Stimulated activated CD8-positive, alpha-beta memory T cell treated with anti-CD3 and anti-CD28 coated beads, Interleukin-7, amount 100 ng/mL, for 1 hour (primary cell): ENCODE data around the gene FGFR2.
"Not testable (repeated sequence)": the region's sequence is repeated elsewhere in the genome, so short reads cannot be mapped to it uniquely, and the experiment has no call there.

Experiments used
- DNase-seq, 2 donors: peaks; one replicate each; pipeline ENCODE4 v3.0.0-alpha.2; 2020; ENCODE audit warnings: low read depth in 2 of 2

Gene FGFR2

GRCh38 chr10:121524157-121524817, 74.0 kb downstream of the FGFR2 start:
- DNase-seq, result no peak

GRCh38 chr10:121522831-121523230, 75.4 kb downstream of the FGFR2 start:
- DNase-seq, result no peak

GRCh38 chr10:121521794-121522556, 76.3 kb downstream of the FGFR2 start:
- DNase-seq, result no peak

GRCh38 chr10:121520526-121520925, 77.7 kb downstream of the FGFR2 start:
- not testable (repeated sequence) for DNase-seq

- DNase-seq, result no peak
Measured at GRCh38 chr10:121519901-121520493, 78.2 kb downstream of the FGFR2 start.

GRCh38 chr10:121519411-121519810, 78.8 kb downstream of the FGFR2 start:
- no peak for DNase-seq

- DNase-seq, result no peak
Measured at GRCh38 chr10:121518333-121518732, 79.9 kb downstream of the FGFR2 start.

- DNase-seq, result no peak
Measured at GRCh38 chr10:121516093-121516865, 82.0 kb downstream of the FGFR2 start.

GRCh38 chr10:121514141-121514865, 83.9 kb downstream of the FGFR2 start:
- DNase-seq, result no peak

GRCh38 chr10:121511943-121512342, 86.3 kb downstream of the FGFR2 start:
- no peak for DNase-seq

GRCh38 chr10:121511460-121511859, 86.8 kb downstream of the FGFR2 start:
- DNase-seq, result no peak

- DNase-seq, result no peak
Measured at GRCh38 chr10:121510201-121510771, 88.0 kb downstream of the FGFR2 start.

GRCh38 chr10:121509796-121510195, 88.4 kb downstream of the FGFR2 start:
- no peak for DNase-seq

GRCh38 chr10:121509112-121509511, 89.1 kb downstream of the FGFR2 start:
- no peak for DNase-seq

- no peak for DNase-seq
Measured at GRCh38 chr10:121503587-121504051, 94.6 kb downstream of the FGFR2 start.

- DNase-seq, result no peak
Measured at GRCh38 chr10:121501796-121502195, 96.4 kb downstream of the FGFR2 start.

- DNase-seq, result no peak
Measured at GRCh38 chr10:121500701-121501332, 97.4 kb downstream of the FGFR2 start.

- DNase-seq, result no peak
Measured at GRCh38 chr10:121497513-121498470, 100.5 kb downstream of the FGFR2 start.

GRCh38 chr10:121495719-121496118, 102.5 kb downstream of the FGFR2 start:
- no peak for DNase-seq
